GM19043 (cell line): ENCODE measurements around the gene CDKL5.

Experiments
- ATAC-seq: cut with Tn5 transposase; IDR thresholded peaks from one replicate; pipeline ENCODE4 v1.9.1; 2021; ENCODE audit warnings: low read depth; ENCODE audit not compliant: unreplicated experiment

CDKL5 gene

DNA sequence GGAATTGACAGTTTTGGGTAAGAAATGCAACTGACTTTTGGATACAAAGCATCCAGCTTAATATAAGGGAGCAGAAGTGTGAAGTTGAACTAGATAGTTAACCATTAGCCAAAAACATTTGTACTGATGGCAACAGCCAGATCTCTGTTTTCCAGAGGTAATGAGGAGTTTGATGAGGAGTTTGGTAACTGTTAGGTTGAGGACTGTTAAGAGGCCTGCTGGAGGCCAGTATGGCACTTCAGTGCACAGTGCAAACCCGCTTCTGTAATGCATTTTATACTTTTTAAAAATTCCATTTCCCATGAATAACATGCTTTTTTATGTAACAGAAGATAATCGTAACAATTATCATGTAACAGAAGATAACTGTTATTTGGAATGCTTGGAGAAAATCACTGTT lies 30.0 kb downstream of the CDKL5 start:
- no peak for ATAC-seq

DNA sequence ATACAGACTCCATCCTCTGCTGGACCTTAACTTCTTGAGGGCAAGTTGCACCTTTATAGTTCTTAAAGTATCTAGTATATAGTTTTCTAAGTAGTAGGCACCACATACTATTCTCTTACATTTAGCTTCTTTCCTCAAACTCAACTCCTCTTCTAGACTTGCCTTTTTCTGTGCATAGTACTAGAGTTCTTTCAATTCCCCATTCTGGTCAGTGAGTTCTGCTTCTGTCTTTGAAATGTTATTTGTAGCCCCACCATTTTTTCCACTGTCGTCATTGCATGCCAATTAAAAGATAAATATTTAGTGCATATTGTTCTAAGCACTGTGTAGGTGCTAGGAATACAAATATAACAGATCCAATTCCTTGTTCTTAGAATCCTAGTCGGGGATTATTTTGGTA lies 31.6 kb downstream of the CDKL5 start:
- no peak for ATAC-seq

DNA sequence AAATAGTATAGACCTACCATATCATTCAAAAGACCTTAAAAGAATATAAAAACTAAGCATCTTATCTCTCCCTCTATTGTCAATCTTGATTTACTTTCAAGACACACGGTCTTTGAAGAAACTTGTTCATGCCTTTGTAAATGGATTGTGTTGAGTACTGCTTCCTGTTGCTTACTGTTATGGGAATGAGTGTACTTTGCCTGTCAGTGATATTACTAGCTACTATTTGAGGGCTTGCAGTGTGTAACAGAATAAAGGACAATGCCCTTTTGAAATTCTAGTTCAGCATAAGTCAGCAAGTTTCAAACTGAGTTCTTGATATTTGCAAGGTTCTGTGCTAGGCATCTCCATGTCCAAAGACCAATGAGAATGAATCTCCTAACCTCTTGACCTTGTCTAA lies 36.0 kb downstream of the CDKL5 start:
- ATAC-seq, result no peak

DNA sequence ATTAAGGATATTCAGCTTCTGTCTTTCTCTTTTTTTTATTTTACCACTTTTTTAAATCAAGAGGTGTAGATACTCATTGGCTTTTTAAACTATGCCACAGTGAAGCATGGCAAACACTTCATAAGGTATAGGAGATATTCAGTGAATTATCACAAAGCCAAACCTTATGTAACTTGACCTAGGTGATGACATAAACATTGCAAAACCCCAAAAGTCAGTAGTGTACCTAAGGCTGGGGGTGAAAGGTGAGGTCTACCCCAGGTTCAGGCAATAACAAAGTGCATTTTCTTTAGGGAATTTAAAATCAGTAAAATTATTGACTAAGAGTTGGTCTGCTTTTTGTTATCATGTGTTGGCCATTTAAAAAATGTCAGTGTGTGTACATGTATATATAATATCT lies 39.1 kb downstream of the CDKL5 start:
- no peak for ATAC-seq

DNA sequence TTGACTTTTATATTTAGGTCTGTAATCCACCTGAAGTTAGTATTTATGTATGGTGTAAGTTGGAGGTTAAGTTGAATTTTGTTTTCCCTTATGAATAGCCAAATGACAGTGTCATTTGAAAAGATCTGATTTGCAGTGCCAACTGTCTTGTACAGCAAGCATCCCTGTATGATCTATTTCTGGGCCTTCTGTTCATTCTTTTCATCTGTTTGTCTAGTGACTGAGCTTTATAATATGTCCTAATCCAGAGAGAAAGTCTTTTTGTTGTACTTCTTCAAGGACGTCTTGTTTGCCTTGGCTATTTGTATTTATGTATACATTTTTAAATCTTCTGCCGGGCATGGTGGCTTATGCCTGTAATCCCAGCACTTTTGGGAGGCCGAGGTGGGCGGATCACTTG lies 39.6 kb downstream of the CDKL5 start:
- ATAC-seq, result no peak

DNA sequence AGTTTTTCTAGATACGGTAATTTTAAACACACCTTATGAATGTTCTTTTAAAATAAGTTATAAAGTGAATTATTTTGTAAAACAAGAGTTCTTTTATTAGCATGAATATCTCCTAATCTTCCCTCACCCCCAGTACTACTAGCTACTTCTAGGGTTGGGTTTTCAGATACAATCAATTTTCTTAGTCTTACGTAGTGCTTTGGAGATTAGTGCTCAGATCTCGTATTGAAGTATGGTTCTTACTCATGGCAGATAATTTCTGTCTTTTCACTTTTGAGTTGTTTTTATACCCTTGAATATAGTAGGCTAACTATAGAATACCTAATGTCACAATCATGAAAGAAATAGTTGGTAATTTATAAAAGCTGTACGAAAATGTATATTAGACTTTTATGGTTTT lies 43.2 kb downstream of the CDKL5 start:
- no peak for ATAC-seq

DNA sequence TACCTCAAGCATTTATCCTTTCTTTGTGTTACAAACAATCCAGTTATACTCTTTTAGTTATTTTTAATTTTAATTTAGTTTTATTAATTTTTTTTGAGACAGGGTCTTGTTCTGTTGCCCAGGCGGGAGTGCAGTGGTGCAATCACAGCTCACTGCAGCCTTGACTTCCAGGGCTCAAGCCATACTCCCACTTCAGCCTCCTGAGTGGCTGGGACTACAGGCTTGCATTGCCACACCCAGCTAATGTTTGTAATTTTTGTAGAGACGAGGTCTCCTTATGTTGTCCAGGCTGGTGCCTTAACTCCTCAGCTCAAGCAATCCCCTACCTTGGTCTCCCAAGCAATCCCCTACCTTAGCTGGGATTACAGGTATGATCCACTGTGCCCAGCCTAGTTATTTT lies 45.9 kb downstream of the CDKL5 start:
- ATAC-seq, result no peak

DNA sequence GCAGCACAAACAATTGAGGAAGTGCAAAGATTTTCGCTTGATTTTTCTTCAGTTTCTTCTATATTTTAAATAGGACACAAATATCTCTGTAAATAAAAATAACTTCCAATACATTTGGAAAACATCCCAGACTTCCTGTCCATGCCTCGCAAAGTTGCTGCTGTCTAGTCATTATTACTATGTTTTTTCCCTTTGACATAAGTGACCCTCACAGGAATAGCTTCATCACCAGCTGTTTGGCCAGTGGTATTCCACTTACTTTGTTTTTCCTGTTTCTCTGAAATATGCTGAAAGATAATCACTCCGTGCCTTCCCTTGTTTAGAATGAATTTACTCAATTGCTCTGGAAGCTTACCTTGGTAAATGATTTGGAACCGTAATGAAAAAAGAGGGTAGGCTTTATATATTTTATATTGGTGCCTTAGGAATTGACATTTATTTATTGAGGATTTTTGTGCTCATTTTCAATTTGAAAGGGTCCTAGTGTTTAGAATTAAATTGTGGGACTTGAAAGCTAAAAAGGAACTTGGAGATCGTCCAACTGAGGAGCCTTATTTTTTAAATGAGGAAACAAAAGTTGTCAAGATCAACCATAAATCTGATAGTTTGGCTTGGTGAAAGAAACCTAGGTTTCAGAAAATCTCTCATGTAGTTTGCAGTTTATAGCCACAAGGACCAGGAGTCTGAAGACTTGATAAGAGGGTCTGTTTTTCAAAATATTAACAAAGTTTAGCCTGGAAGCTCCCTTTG lies 65.6 kb downstream of the CDKL5 start:
- ATAC-seq, result no peak

DNA sequence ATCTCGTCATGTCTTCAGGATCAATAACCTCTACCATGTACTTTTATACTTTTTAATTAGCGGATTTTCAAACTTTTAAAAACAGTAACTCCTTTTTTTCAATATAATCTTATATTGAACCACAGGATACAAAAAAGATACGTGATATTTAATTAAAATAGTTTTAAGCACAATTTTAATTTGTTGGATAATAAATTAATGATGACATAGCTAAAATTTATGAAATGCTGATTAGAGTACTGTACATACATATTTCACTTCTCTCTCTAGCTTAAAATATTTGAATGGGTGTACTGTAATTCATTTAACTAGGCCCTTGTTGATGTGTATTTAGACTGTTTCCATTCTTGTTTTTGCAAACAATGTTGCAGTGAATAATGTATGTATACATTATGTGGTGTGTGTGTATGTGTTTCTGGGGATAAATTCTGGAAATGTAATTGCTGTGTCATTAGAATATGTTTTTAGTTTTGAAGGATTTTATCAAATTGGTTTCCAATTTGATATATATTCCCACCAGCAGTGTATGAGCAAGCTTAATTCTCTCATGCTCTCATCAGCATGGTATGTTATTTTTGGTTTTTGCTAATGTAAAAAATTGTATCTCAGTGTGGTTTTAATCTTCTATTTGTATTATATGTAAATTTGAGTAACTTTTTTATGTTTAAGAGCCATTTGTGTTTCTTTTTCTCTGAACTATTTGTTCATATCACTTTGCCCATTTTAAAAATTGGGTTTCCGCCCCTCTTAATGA lies 66.4 kb downstream of the CDKL5 start:
- ATAC-seq, result no peak

DNA sequence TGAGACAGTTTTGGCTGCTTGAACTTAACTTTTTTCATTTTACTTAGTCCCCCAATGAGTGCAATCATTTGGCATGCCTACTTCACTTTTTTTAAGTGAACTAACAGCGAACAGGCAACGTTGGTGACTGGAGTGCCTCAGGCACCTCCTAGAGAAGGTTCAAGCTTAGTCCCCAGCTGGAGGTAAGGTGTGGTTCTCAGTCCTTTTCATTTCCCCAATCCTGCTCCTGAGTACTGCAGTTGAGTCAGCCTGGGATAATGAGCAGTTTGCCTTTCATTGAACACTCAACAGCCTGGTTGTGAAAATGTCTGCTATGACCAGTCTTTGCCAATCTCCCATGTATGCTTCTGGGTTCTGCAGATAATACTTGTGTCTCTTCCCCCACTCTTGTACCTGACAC lies 109.5 kb downstream of the CDKL5 start:
- ATAC-seq, result no peak

DNA sequence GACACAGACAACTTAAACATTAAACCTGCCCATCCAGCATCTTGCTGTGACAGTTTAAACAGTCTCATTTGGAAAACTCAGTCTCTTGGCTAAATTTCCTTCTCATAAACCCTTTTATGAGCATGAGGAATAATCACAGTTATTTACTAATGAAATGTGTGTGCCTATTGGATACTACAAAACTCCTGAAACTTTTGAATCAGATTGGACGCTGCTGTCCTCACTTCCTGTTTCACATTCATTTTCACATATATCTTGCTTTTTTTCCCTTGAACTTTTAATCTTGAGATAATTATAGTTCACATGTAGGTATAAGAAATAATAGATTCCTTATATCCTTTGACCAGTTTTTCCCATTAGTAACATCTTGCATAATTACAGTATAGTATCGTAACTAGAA lies 111.7 kb downstream of the CDKL5 start:
- no peak for ATAC-seq

DNA sequence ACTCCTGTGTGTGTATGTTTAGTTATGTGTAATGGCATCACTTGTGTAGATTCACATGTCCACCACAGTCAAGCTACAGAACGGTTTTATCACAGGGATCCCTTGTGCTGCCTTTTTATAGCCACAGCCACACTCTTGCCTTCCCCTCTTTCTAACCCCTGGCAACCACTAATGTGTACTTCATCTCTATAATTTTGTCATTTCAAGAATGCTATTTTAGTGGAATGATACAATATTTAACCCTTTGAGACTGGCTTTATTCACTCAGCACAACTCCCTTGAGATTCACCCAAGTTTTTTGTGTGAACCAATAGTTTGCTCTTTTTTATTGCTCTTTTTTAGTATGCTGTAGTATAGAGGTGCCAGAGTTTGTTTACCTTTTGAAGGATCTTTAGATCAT lies 112.1 kb downstream of the CDKL5 start:
- ATAC-seq, result no peak

DNA sequence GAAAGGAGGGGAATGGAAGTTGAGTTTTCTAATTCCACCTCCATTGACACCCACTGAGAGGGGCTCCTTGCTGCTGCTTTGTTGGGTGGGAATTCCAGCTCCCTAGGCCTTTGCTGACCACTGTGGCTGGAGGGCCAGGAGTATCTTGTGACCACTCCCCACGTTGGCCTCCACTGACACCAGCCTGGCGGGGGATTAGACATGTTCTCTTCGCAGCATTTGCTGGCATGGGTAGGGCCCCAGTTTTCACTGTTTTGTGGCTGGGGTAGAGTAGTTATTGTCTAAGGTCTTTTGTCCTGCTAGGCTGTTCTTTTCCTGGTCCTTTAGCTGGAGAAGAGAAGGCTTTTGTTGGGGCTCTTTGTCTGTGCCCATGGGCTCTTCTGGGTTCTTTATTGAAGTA lies 116.7 kb downstream of the CDKL5 start:
- ATAC-seq, result no peak

DNA sequence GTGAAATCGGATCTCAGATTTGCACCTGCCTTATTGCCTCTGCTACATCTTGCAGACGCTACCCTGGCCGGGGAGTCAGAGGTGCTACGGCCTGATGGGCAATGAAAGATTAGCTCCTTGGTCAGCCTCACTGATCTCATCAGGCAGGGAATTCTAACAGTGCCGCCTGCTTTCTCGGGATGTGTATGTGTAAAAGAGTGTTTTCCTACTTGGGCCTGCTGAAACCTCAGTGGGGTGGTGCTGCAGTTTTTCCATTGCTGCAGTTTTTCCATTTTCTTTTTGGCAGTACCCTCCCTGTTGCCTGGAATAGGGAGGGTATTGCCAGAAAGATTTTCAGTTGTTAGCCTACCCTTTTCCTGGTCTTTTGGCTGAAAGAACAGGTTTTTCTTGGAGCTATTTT lies 117.5 kb downstream of the CDKL5 start:
- ATAC-seq, result no peak

DNA sequence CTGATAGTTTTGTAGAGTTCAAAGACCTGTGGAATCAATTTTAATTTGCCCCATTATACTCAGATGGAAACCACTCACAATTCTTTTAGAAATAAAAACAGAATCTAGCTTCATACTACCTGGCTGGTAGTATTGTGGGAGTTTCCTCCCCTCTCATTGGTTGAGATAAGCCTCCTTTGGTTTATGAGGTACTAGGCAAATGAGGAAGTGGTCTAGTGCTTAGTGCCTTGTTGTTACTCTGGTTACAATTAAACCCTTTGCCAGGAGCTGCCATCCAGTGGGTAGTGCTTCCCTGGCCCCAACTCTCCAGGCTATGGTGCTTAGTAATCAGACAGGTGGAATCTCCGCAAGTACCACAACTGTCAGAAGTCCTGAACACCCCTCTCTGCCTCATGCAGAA lies 118.3 kb downstream of the CDKL5 start:
- ATAC-seq, result no peak

DNA sequence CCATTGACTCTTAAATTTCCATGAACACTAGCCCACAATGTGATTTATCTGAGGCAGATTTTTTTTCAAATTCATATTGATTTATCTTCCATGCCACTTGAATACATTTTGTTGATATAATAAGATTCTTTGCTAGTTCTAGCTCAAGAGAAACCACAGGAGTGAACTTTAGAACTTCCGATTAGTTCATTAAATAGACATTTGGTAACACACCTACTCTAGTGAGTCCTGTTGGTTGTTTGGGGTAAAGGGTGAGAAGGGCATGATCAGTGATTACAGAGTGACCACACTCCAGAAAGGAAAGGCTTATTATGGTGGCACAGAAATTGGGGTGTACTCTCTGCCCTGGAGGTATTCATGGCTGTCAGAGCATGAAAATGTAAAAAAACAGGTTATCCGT lies 120.4 kb downstream of the CDKL5 start:
- no peak for ATAC-seq

DNA sequence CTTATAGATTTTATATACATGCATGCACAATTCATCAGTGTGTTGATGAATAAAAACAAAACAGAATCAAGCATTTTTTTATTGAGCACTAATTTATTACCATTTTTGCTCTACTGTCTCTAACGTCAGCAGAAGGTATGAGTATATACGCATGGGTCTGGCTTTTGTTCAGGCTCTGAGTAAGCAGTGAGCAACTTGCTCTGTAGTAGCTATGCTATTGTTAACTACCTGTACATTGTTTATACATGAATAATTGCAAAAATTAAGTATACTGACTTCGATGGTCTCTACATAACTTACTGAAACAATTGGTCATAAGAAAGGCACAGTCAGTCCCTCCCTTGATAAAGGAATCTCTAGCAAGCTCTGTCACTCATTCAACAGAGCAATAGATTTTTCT lies 123.6 kb downstream of the CDKL5 start:
- no peak for ATAC-seq

DNA sequence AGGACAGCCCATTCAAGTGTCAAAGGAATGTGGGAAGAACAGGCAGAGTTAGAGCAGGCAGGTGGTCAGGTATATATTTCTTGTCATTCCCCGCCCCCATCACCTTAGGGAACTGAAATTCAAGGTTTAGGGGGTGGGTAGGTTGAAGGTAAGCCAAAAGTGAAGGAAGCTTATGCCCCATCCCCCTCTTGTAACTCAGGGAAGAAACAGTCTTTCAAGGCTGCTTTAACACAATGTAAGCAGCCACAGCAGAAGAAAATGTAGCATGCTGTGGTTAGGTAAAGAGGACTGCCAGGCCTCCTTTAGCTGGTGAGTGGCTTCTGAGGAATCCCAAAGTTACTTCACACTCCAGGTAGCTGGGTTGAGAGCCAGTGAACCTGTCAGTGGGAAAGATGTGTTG lies 124.2 kb downstream of the CDKL5 start:
- no peak for ATAC-seq

DNA sequence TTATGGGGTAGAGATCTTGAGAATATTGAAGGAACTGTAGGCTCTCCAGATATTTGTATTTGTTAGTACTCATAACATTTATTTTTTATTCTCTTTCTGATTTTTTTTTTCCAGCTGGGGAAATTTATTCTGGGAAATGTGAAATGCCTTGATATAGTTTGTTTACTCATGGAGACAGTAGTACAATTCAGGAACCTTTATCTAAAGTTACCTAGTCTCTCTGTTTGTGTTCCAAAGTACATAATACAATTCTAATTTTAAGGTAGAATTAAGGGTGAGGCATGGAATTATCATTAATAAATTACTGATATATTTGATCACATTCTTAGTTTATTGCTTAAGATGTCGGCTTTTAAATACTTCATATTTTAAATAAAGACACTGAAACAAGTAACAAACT lies 132.5 kb downstream of the CDKL5 start:
- no peak for ATAC-seq

DNA sequence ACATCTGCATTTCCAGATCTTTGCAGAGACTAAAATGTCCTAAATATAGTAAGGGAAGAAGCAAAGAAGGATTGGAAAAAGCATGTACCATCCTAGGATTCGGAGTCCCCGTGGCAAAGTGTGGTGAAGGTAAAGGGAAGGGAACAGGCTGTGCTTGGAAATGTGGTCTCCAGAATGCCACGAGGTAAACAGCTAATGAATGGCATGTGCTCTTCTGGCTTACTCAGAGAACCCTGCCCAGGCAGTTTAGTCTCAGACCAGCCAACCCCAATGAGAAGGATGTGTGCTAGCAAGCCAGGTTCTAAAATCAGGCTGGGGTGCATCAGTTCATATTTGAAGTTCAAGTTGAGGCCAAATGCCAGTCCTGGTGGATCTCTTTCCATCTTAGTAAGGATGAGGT lies 133.4 kb downstream of the CDKL5 start:
- no peak for ATAC-seq

DNA sequence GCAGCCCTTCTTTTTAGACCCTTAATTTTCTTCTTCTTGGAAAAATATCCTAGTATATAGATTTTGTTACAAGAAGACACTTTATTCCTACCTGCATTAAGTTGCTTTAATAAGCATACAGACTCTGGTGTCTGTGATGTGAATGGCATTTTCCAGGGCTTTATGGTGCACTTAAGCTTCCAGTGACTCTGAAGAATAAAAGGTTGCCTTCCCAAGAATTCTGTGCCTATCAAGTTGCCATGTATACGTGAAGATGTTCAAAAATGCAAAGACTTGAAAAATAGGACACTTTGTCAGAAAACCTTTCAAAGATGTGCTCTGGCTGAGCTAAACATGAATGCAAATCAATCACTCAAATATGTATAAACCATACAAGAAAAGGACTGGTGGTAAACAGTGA lies 135.6 kb downstream of the CDKL5 start:
- ATAC-seq, result no peak

DNA sequence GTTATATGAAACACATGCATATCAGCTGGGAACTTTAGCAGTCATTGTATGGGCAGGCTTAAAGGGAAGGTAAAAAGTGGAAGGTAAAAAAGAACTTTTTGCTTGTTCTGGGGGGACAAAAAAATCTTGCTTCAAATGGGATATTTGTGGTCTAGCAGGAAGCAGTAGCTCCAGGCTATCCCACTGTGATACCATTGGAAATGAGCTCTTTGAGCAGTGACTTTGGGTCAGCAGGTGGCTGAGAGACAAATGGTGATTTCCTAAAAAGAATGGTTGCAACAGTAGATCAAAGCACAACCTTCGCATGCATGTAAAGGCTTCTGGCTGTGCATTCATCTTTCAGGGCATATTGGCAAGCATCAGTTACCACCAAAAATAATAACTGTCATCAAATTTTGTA lies 140.3 kb downstream of the CDKL5 start:
- ATAC-seq, result no peak
